ENCODE measurements around the gene GUCY1A1.
A peak's percentile ranks its signal among the peaks of the same experiment; 100 is the strongest.

GUCY1A1 gene

GRCh38 chr4:155757745-155758265 is 91.2 kb downstream of the GUCY1A1 start:
- DNase-seq (ENCODE audit: insufficient read length, low spot score), result no peak
- no peak for TF ChIP-seq POLR2A (IDR thresholded peaks at IDR 0.05; ENCODE audit: low read depth, low read length)
- FAIRE-seq, result no peak

- TF ChIP-seq POLR2A (IDR thresholded peaks at IDR 0.05; ENCODE audit: low read depth, low read length), result peak; percentile 43; the same call in 1 of the 2 replicates
- peak; percentile 89 for FAIRE-seq
- peak; percentile 85 for DNase-seq (ENCODE audit: insufficient read length, low spot score)
These were observed 92.1 kb downstream of the GUCY1A1 start, which contains the start of gene GUCY1B1 for GRCh38 chr4:155758481-155759371. Gene GUCY1B1, plus strand, starts transcription at chr4:155759021. Its CDS starts 120 bp downstream, at chr4:155759141.

- peak; percentile 9 for DNase-seq (ENCODE audit: insufficient read length, low spot score)
- no peak for TF ChIP-seq POLR2A (IDR thresholded peaks at IDR 0.05; ENCODE audit: low read depth, low read length)
- no peak for FAIRE-seq
These were observed 93.0 kb downstream of the GUCY1A1 start for GRCh38 chr4:155759372-155760252.

GRCh38 chr4:155761047-155761446 is 94.4 kb downstream of the GUCY1A1 start:
- no peak for TF ChIP-seq POLR2A (IDR thresholded peaks at IDR 0.05; ENCODE audit: low read depth, low read length)
- FAIRE-seq (no peak), DNase-seq (ENCODE audit: insufficient read length, low spot score) (no peak)

- TF ChIP-seq POLR2A (IDR thresholded peaks at IDR 0.05; ENCODE audit: low read depth, low read length), result no peak
- DNase-seq (ENCODE audit: insufficient read length, low spot score), result no peak
- no peak for FAIRE-seq
These were observed 95.3 kb downstream of the GUCY1A1 start for GRCh38 chr4:155761916-155762315.

- no peak for TF ChIP-seq POLR2A (IDR thresholded peaks at IDR 0.05; ENCODE audit: low read depth, low read length)
- no peak for DNase-seq (ENCODE audit: insufficient read length, low spot score)
- no peak for FAIRE-seq
These were observed 95.7 kb downstream of the GUCY1A1 start for GRCh38 chr4:155762334-155762733.

- no peak for FAIRE-seq
- DNase-seq (ENCODE audit: insufficient read length, low spot score), result no peak
- TF ChIP-seq POLR2A (IDR thresholded peaks at IDR 0.05; ENCODE audit: low read depth, low read length), result no peak
These were observed 96.9 kb downstream of the GUCY1A1 start for GRCh38 chr4:155763551-155763950.

- FAIRE-seq (no peak), DNase-seq (ENCODE audit: insufficient read length, low spot score) (no peak)
- no peak for TF ChIP-seq POLR2A (IDR thresholded peaks at IDR 0.05; ENCODE audit: low read depth, low read length)
These were observed 98.5 kb downstream of the GUCY1A1 start for GRCh38 chr4:155765149-155765548.

GRCh38 chr4:155766622-155767021 is 100.0 kb downstream of the GUCY1A1 start:
- DNase-seq (ENCODE audit: insufficient read length, low spot score) (no peak), FAIRE-seq (no peak)
- no peak for TF ChIP-seq POLR2A (IDR thresholded peaks at IDR 0.05; ENCODE audit: low read depth, low read length)

GRCh38 chr4:155768370-155768769 is 101.7 kb downstream of the GUCY1A1 start:
- no peak for TF ChIP-seq POLR2A (IDR thresholded peaks at IDR 0.05; ENCODE audit: low read depth, low read length)
- DNase-seq (ENCODE audit: insufficient read length, low spot score), result no peak
- no peak for FAIRE-seq

GRCh38 chr4:155769090-155769489 is 102.4 kb downstream of the GUCY1A1 start:
- DNase-seq (ENCODE audit: insufficient read length, low spot score) (no peak), FAIRE-seq (no peak)
- no peak for TF ChIP-seq POLR2A (IDR thresholded peaks at IDR 0.05; ENCODE audit: low read depth, low read length)

- no peak for DNase-seq (ENCODE audit: insufficient read length, low spot score)
- no peak for FAIRE-seq
- TF ChIP-seq POLR2A (IDR thresholded peaks at IDR 0.05; ENCODE audit: low read depth, low read length), result no peak
These were observed 106.0 kb downstream of the GUCY1A1 start for GRCh38 chr4:155772459-155773195.

- DNase-seq (ENCODE audit: insufficient read length, low spot score), result no peak
- no peak for FAIRE-seq
- TF ChIP-seq POLR2A (IDR thresholded peaks at IDR 0.05; ENCODE audit: low read depth, low read length), result no peak
These were observed 106.7 kb downstream of the GUCY1A1 start for GRCh38 chr4:155773196-155773800.
